ENCODE results near the gene EIPR1.

GRCh38 chr2:3263487-3263886 lies 114.1 kb downstream of the EIPR1 start:
- TF ChIP-seq, protein P1, sequence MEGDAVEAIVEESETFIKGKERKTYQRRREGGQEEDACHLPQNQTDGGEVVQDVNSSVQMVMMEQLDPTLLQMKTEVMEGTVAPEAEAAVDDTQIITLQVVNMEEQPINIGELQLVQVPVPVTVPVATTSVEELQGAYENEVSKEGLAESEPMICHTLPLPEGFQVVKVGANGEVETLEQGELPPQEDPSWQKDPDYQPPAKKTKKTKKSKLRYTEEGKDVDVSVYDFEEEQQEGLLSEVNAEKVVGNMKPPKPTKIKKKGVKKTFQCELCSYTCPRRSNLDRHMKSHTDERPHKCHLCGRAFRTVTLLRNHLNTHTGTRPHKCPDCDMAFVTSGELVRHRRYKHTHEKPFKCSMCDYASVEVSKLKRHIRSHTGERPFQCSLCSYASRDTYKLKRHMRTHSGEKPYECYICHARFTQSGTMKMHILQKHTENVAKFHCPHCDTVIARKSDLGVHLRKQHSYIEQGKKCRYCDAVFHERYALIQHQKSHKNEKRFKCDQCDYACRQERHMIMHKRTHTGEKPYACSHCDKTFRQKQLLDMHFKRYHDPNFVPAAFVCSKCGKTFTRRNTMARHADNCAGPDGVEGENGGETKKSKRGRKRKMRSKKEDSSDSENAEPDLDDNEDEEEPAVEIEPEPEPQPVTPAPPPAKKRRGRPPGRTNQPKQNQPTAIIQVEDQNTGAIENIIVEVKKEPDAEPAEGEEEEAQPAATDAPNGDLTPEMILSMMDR (IDR thresholded peaks at IDR 0.05) = no peak
- no peak for TF ChIP-seq POLR2A (IDR thresholded peaks at IDR 0.05)
- no peak for TF ChIP-seq EP300 (IDR thresholded peaks at IDR 0.05)
